ENCODE measurements around the gene ZNF24. TPM values are rescaled to one million over a fixed set of nuclear protein-coding genes. Genes with fewer than 3 reads are reported as not detected.

ZNF24 gene
- 11.7 and 16.0 TPM in 2 replicates for total RNA-seq

GRCh38 chr18:35343936-35344735 is at the start of gene ZNF24:
TSS of gene ZNF24 (minus strand) at chr18:35344420. CDS start at chr18:35340650, 3,770 bp downstream.

GRCh38 chr18:35376742-35377695 is 32.8 kb upstream of the ZNF24 start, which contains the start of gene ZNF396:
TSS of gene ZNF396 (minus strand) at chr18:35377337. CDS start at chr18:35374292, 3,045 bp downstream.

GRCh38 chr18:35290094-35290735 is 54.0 kb downstream of the ZNF24 start, which contains the start of gene ZSCAN30:
TSS of gene ZSCAN30 (minus strand) at chr18:35290229. CDS start at chr18:35264352, 25,877 bp downstream.

Other genes starting within 250 kb of the ZNF24 start
- gene ZNF397, start 103.4 kb downstream of the ZNF24 start, total RNA-seq = 10.1 and 13.0 TPM in 2 replicates
- 8.3 and 8.8 TPM in 2 replicates for gene ZSCAN30, start 54.2 kb downstream of the ZNF24 start, total RNA-seq
- gene ZNF396, start 32.9 kb upstream of the ZNF24 start, total RNA-seq = 0.32 and 0.54 TPM in 2 replicates
- gene INO80C, start 153.5 kb upstream of the ZNF24 start, total RNA-seq = 2.0 and 2.4 TPM in 2 replicates
- 74.7 and 95.4 TPM in 2 replicates for gene GALNT1, start 237.3 kb upstream of the ZNF24 start, total RNA-seq